GM11168 (cell line): ENCODE results near the gene SLC44A1.

Experiments used
- in situ Hi-C: fragments of 300-500 bp; cut with MboI; formaldehyde crosslinking; loops from one replicate; pipeline ENCODE4 v1.12.0; 2022; ENCODE audit warnings: low sequenced_read_pairs; ENCODE audit not compliant: unreplicated experiment

Gene SLC44A1

DNA sequence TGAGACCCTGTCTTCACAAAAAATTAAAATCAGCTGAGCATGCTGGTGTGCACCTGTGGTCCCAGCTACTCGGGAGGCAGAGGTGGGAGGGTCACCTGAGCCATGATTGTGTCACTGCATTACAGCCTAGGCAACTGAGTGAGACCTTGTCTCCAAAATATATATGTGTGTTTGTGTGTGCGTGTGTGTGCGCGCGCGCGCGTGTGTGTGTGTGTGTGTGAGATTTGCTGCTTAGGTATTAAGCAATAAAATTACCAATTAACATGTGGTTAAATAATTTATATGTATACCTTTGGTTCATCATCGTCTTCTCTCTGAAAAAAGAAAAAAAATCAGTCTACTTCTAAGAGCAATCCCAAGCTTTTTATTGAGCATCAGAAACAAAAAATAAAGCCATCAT is 117.4 kb downstream of the SLC44A1 start:
- in situ Hi-C loops, result no loop called here

DNA sequence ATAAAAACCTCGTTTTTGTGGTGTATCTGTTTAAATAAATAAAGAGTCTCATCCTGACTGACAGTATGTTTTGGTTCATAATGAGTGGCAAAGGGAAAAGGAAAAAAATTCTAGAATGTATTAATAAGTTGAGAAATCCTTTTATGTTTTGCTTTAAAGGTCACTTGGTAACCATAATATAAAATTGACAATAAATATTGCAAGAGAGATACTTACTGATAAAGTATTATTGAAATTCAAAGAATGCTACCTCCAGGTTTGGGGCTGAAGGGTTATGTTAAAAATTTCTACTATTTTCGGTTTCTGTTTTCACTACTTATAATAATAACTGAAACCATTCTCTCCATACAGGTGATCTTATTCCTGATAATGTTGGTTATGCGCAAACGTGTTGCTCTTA is 118.0 kb downstream of the SLC44A1 start:
- in situ Hi-C loops, result no loop called here

DNA sequence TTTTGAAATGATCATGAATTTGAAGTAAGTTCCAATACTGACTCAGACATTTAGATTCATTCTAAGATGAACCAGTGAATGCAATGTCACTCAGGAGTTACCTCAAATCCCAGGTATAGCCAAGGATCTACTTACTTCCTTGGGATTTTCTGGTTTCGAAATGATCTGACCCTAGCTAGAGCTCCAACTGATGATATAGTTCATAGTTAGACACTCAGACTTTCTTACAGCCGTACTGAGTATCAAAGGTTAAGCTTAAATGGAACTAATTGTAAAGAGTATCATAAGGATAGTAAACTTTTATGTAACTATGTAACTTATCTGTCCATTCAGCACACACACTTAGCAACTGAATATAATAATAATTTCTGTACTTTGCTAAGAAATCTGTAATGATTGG is 119.4 kb downstream of the SLC44A1 start:
- in situ Hi-C loops, result no loop called here

DNA sequence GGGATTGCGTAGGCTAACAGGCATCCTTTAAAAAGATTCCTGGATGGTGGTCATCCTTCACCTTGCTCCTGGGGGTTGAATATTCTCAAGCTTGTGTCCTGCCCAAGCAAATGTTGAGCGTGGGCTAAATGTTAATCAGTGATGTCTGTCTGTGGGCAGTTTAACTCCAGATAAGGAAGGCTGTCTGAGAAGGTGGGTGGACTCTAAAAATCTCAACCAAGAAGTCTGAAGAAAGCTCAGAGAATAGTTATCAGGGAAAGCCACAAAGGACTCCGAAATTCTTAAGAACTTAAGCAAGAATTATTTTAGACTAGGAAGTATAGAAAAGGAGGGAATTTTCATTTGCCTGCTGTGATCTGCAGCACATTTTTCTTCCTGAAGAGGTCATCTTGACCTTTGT is 125.5 kb downstream of the SLC44A1 start:
- in situ Hi-C loops, result no loop called here

DNA sequence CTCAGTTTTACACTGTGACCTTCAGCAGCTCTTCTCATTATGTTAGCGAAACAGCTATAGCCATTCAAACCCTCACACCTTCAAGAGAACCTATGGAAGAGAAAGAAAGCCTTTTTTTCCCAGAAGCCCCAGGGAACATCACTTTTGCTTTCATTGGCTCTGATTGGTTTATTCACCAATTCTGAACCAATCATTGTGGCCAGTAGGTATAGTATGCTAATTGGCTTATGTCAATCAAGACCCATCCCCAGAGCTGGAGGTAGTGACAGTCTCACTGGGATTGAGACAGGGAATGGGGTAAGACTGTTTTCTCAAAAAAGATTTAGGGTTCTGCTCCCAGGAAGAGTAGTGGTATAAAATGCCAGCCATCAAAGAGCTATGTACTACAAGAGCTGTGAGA is 129.3 kb downstream of the SLC44A1 start:
- in situ Hi-C loops, result no loop called here

DNA sequence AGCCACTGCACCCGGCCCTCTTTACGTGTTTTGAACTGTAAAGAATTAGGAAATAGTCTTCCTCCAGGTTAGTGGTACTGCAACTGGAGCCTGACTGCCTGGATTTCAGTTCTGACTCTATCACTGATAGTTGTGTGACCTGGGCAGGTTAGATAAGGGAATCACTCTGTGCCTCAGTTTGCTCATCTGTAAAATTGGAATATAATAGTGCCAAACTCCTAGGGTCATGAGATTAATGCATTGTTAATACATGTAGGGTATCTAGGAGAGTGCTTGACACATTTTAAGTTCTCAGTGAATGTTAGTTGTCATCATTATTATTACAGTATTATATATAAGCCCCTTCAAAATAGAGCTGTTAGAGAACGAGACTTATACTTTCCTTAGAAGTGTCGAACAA is 130.9 kb downstream of the SLC44A1 start:
- in situ Hi-C loops, result no loop called here

DNA sequence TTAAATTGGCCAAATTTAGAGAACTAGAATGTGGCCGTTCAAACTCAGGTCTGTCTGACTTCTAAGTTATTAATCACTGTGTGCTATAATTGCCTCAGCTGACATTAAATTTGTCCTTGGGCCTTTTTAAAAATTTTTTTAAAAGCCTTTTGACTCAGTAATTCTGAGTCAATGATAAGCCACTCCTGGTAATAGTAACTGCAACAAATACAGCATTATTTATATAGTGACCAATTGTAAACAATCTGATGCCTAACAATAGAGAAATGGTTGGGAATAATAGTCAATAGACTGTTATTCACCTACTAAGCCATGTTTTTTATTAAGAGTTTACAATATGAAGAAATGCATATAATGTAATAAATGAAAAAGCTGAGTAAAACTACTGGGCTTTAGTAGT is 132.4 kb downstream of the SLC44A1 start:
- in situ Hi-C loops, result no loop called here

DNA sequence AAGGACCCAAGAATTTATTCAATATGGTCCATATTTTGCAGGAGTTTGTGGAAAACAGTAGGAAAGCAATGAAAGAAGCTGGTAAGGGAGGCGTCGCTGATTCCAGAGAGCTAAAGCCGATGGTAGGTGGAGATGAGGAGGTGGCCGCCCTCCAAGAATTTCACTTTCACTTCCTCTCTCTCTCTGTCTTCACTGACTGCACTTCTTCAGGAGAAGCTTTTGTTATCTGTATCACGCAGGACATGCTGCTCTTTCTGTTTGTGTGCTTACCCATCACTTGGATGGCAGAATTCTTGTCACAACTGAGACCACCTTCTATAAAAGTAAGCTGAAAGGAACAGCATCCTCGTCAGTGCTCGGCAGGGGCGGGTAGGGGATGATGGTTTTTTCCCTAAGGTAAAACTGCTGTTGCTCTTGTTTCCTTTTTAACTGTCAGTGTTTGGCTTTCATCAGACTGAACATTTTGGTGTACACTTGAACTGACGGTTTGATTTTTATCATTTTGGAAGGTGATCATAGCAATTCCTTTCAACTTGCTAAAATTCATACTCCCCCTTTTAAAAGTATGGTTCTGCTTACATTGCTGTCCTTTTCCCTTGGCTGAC is 141.0 kb downstream of the SLC44A1 start:
- in situ Hi-C loops, result no loop called here

DNA sequence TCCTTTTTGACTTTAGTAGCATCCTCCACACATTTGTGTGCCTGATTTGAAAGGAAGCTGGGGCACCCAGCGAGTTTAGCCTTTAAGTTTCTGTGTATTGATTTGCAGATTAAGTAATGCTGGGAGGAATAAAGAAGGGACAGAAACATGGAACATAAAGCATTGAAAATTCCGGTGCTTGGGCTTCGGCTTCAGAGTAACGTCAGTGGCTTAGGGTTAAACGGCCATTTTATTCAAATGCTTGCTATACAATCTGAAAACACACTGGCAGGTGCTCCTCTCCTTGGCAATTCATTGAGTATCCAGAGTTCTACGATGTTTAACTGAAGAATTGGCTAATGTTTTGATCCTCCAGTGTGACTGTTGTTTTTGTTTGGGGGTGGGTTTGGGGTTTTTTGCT is 145.3 kb downstream of the SLC44A1 start:
- in situ Hi-C loops, result loop anchor here (10.0 kb wide), 1 partner anchor 135 kb away; no protein-coding TSS in a partner anchor

DNA sequence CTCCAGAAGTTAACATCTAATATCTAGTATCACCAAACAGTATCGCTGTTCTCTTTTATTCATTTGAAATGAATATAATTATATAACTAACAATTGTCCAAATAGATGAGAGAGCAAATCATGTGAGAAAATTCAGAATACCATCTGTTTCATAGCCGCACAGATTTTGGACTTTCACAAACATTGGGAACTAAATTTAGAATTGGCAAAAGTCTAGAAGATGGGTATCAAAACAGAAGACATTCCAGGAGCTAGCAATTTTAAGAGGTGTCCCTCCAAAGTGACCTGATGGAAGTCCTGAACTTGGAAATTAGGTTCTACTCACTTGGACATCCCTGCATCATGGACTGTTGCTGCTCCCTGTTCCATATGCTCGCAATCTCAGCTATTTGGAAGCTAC is 146.4 kb downstream of the SLC44A1 start:
- in situ Hi-C loops, result loop anchor here (10.0 kb wide), 1 partner anchor 136 kb away; no protein-coding TSS in a partner anchor

DNA sequence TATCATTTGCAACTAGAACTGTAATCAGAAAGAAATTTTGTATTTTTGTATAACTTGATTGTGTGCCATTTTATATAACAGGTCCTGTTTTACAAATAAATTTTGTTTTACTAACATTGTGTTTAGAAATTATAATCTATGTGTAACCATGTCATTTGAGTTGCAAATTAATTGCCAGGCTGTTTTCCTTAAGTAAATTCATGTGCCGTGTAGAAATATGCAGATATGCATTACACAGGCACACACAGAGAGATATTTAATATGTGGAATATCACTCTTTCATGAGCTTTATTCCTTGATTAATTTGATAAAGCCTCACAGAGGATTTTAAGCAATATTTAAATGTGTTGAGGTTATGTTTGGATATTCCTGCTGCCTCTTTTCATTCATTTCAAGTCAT is 146.8 kb downstream of the SLC44A1 start:
- in situ Hi-C loops, result loop anchor here (10.0 kb wide), 1 partner anchor 136 kb away; no protein-coding TSS in a partner anchor

DNA sequence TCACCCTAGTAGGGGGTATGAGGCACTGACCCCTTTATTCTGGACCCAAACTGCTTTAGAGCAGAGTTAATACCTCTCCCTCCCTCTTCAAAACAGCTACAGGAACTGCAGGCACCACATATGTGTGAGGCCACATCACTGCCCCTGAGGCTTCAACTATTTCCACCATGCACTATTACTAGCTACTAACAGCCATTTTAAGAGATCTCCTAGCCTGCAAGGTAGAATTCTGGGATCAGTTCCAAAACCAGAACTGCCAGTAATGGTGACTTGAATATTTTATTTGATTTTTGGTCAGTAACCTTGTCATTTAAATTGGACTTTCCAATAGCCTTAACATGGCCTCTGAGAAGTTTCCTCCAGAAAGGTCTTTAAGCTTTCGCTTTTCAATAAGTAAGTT is 148.1 kb downstream of the SLC44A1 start:
- in situ Hi-C loops, result loop anchor here (10.0 kb wide), 1 partner anchor 138 kb away; no protein-coding TSS in a partner anchor

DNA sequence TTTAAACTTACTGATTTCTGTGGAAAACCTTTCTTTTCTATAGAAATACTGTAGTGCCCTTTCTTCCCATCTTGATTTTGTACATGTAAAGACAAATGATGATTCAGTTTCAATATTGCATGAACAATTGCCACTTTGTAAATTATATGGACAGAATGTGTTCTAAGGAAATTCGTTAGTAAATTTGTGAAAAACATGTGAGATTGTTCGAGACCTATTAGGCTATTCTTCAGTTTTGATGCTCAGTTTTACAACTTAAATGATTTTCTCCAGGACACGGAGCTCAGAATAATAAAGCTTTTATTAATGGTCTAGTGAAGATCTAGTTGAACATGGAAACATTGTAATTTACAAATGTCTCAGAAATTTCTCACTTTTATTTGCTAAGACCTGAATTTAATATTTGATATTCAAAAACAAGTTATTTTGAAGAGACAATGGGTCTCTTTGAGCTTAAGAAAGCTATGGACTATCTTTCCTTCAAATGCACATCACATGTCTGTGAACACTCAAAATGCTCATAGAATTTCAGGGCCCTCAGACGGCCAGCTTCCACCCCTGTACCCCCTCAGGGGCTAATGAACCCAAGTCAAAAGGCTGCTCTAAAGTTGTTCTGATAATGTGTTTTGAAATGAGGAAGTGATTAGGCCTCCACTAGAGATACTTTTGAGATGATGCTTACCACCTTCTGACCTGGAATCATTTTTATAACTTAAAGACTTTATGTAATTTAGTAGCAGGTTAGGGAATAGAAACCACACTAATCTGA is 149.3 kb downstream of the SLC44A1 start:
- in situ Hi-C loops, result loop anchor here (10.0 kb wide), 1 partner anchor 139 kb away; no protein-coding TSS in a partner anchor

DNA sequence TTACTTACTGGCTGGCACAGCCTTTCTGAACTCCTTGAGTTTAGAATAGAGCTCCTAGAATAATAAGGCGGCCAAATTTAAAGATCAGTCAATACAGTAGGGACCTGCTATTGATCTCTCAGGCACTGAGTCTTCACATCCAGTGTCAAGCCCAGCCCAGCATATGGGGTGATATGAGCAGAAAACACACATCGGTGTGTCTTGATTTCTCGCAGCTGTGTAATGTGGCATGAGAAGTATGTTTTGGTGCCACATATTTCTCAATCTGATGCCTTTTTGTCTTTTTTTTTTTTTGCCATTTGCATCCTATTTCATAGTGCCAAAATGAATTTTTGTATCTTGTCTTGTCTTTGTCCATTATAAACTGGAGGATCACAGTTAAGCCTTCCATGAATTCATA is 152.0 kb downstream of the SLC44A1 start:
- in situ Hi-C loops, result loop anchor here (10.0 kb wide), 1 partner anchor 142 kb away; no protein-coding TSS in a partner anchor

DNA sequence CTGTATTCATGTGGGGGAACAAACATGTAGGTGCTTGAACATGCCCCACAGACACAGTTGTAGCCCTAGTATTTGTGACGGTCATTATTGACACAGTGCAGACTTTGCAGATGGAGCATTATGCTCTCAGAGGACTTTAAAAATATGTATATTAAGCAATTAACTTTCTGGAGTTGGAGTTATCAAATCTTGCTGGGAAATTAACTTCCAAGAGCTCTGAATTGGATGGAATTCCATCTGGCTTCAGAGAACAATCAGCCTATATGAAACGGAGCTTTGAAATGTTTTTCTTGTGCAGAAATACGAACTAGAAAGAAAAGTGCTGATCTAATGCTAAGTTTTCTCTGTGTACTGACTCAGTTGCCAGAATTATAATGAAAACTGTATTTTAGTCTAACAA is 152.4 kb downstream of the SLC44A1 start:
- in situ Hi-C loops, result loop anchor here (10.0 kb wide), 1 partner anchor 142 kb away; no protein-coding TSS in a partner anchor

DNA sequence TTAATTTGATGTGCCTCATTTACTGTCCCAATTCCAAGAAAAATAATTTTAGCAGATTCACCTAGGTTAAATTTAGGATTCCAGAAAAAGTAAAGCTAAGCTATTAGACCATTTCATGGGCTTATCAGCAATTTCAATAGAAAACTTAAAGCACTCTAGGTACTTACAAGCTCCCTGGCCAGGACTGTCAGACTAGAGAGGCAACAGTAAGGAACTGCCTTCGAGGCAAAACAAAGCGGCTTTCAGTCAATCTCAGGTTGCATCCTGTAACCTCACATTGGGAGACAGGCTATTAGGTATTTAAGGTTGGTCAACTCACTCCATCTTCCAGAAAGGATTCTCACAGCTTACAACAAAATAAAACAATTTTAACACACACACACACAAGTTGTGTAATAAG is 154.7 kb downstream of the SLC44A1 start:
- in situ Hi-C loops, result loop anchor here (10.0 kb wide), 1 partner anchor 144 kb away; no protein-coding TSS in a partner anchor

DNA sequence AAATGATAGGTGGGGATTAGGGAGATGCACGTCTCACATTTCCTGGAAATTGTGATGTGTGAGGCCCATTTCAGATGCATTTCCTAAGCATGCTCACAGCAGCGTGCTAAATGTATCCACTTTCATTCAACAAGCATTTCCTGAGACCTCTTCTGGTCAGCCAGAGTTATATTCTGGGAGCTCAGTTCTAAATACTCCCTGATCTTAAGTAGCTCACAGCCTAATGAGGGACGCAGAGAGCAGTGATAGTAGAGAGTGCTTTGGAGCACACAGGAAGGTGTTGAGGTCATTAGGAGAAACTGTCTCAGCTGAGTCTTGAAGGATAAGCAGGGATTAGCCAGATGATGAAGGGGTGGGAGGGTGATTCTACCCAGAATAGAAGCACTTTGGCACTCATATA is 157.2 kb downstream of the SLC44A1 start:
- in situ Hi-C loops, result loop anchor here (25.0 kb wide), 1 partner anchor 614 kb away; no protein-coding TSS in a partner anchor

DNA sequence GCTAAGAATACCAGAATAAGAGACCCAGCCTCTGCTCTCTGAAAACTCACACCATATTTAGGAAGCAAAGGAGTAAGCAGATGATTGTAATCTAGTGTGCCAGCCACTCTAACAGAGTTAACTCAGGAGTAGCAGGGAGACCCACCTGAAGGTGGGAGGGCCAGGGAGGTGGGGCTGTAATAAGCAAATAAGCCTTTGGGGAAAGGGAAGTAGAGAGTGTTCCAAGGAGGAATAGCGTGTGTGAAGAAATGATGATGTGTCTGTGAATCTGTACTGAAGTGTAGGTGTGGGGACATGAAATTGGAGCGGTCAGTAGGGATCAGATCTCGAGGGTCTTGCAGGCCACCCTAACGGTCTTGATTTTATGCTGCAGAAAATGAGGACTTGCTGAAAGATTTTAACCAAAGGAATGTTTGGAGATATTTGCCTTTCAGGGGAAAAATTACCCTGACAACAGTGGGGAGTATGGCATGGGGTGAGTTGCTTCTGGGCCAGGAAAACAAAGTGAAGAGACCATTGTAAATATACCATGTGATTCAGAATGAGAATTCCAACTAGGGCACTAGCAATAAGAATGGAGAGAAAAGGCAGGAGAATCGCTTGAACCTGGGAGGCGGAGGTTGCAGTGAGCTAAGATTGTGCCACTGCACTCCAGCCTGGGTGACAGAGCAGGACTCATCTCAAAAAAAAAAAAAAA is 159.2 kb downstream of the SLC44A1 start:
- in situ Hi-C loops, result loop anchor here (25.0 kb wide), 1 partner anchor 616 kb away; no protein-coding TSS in a partner anchor

DNA sequence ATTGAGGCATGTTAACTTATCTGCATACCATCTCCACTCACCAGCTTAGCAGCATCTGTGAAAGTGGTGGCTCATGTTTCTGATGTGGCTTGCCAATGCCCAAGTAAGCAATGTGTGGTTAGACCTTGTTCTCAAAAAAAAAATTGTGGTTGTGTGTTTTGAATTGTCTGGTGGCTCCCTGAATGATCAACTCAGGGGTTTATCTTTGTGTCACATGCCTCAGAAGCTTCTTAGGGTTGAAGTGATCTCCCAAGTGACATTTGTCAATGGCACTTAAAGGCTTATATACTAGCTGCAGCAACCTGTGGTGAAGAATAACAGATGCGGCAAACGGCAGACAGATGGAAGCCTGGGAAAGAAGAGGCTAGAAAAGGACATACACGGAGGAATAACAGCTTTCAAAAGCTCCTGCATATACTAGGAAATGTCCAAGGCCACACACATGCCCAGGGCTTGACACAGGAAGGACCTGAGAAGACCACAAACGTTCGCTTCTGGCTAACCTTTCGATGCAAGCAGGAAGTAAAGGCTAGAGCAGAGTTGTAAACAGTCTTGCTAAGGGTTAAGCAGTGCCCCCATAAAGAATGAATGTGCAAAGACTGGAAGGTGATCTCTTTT is 161.2 kb downstream of the SLC44A1 start:
- in situ Hi-C loops, result loop anchor here (25.0 kb wide), 1 partner anchor 618 kb away; no protein-coding TSS in a partner anchor

DNA sequence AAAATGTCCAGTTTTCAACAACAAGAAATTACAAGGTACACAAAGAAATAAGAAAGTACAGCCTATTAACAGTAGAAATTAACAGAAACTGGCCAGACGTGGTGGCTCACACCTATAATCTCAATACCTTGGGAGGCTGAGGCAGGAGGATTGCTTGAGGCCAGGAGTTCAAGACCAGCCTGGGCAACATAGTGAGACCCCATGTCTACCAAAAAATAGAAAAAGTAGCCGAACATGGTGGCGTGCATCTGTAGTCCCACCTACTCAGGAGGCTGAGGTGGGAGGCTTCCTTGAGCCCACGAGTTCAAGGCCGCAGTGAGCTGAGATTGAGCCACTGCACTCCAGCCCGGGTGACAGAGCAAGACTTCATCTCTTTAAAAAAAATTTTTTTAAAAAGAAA is 161.9 kb downstream of the SLC44A1 start:
- in situ Hi-C loops, result loop anchor here (25.0 kb wide), 1 partner anchor 619 kb away; no protein-coding TSS in a partner anchor
